ENCODE data around the gene PAX4. TPM values are rescaled to one million over a fixed set of nuclear protein-coding genes. Genes with fewer than 3 reads are reported as not detected.

Gene PAX4, protein sequence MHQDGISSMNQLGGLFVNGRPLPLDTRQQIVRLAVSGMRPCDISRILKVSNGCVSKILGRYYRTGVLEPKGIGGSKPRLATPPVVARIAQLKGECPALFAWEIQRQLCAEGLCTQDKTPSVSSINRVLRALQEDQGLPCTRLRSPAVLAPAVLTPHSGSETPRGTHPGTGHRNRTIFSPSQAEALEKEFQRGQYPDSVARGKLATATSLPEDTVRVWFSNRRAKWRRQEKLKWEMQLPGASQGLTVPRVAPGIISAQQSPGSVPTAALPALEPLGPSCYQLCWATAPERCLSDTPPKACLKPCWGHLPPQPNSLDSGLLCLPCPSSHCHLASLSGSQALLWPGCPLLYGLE
- total RNA-seq = under 1 TPM in 1 of 2 donors, not detected in 1; 0.24 TPM
- polyA plus RNA-seq (2013, experiment 1 of 2) = not detected
- 0.25 TPM for polyA plus RNA-seq (2013, experiment 2 of 2)
- long read RNA-seq, experiment 1 = 0 reads
- long read RNA-seq, experiment 2 = 0 reads
- long read RNA-seq, experiment 3 = 0 reads
- long read RNA-seq, experiment 4 = 0 reads

DNA sequence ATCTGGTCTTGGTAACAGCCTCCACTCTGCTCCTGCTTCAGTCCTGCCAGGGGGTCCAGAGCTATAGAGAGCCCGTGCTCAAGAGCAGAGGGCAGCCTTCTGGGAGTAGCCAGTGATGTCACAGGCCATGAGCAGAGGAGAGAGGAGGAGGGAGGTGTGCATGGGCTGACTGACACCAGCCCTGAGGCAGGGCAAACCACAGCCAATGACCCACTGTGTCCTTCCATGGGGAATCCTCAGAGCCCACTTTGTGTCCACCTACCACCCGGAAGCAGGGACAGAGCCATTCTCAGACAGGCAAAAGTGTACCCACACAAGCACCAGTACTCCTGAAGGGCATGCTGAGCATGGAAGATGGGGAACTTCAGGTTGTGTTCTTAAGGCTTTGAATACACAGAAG is at the start of gene PAX4:
Gene PAX4 (minus strand): TSS at position 101 of the 400 bp plus-strand sequence. CDS start 2,214 bp downstream, outside the sequence.
- no peaks in the 10 kb centered on the region for H3K36me3 ChIP-seq (ENCODE audit: control insufficient read depth, insufficient read depth, low read length)
- peaks cover 36% of the 10 kb centered on the region for H3K4me1 Mint-ChIP-seq
- TF ChIP-seq, protein P1, sequence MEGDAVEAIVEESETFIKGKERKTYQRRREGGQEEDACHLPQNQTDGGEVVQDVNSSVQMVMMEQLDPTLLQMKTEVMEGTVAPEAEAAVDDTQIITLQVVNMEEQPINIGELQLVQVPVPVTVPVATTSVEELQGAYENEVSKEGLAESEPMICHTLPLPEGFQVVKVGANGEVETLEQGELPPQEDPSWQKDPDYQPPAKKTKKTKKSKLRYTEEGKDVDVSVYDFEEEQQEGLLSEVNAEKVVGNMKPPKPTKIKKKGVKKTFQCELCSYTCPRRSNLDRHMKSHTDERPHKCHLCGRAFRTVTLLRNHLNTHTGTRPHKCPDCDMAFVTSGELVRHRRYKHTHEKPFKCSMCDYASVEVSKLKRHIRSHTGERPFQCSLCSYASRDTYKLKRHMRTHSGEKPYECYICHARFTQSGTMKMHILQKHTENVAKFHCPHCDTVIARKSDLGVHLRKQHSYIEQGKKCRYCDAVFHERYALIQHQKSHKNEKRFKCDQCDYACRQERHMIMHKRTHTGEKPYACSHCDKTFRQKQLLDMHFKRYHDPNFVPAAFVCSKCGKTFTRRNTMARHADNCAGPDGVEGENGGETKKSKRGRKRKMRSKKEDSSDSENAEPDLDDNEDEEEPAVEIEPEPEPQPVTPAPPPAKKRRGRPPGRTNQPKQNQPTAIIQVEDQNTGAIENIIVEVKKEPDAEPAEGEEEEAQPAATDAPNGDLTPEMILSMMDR (conservative IDR thresholded peaks at IDR 0.05) = no peak

GRCh38 chr7:127667017-127667670 is 49.2 kb upstream of the PAX4 start:
- H3K4me1 ChIP-seq (ENCODE audit: control insufficient read depth, insufficient read depth, low read length) = peaks cover 4% of the 10 kb centered on the region
- TF ChIP-seq, protein P1 (conservative IDR thresholded peaks at IDR 0.05) = no peak
- H3K4me3 Mint-ChIP-seq = no peak overlapping the region
- H3K9me3 ChIP-seq (ENCODE audit: control insufficient read depth, low read length) = no peaks in the 10 kb centered on the region
- H3K9ac ChIP-seq (ENCODE audit: extremely low read depth, low read length, poor library complexity, severe bottlenecking) = no peak overlapping the region
- H3K27me3 ChIP-seq (ENCODE audit: control insufficient read depth, insufficient read depth, low read length, poor library complexity, severe bottlenecking) = no peaks in the 10 kb centered on the region
- 80 to 87% methylated on average over 2 to 3 of the region's 3 CpGs for WGBS, 2 experiments (ENCODE audit: insufficient coverage in 1 of 2, insufficient read length in 1 of 2)
- H3K27me3 Mint-ChIP-seq (ENCODE audit: insufficient read depth) = no peaks in the 10 kb centered on the region
- H3K4me3 ChIP-seq (ENCODE audit: low read length) = peak overlapping the region; percentile 59
- H3K4me1 Mint-ChIP-seq = peaks cover 36% of the 10 kb centered on the region
- H3K27ac Mint-ChIP-seq = no peak overlapping the region
- peaks cover 52% of the 10 kb centered on the region for H3K36me3 ChIP-seq (ENCODE audit: control insufficient read depth, insufficient read depth, low read length)
- no peak overlapping the region for H3K27ac ChIP-seq (ENCODE audit: low read depth, low read length)
- DNase-seq = no peak
- peaks cover 34% of the 10 kb centered on the region for H3K36me3 Mint-ChIP-seq (ENCODE audit: low read depth)
- H3K9me3 Mint-ChIP-seq = no peaks in the 10 kb centered on the region

More for the DNA sequence above, at the start of gene PAX4:
- Mint-ChIP-seq H3K36me3 (ENCODE audit: low read depth) (no peaks in the 10 kb centered on the region), H3K9me3 (no peaks in the 10 kb centered on the region), H3K27me3 (ENCODE audit: insufficient read depth) (peaks cover 62% of the 10 kb centered on the region), H3K27ac (no peak within 1 kb of the TSS), H3K4me3 (no peak within 1 kb of the TSS)
- Histone ChIP-seq H3K4me1 (ENCODE audit: control insufficient read depth, insufficient read depth, low read length) (peaks cover 10% of the 10 kb centered on the region), H3K4me3 (ENCODE audit: low read length) (no peak within 1 kb of the TSS), H3K9me3 (ENCODE audit: control insufficient read depth, low read length) (no peaks in the 10 kb centered on the region), H3K27me3 (ENCODE audit: control insufficient read depth, insufficient read depth, low read length, poor library complexity, severe bottlenecking) (peaks cover 22% of the 10 kb centered on the region), H3K9ac (ENCODE audit: extremely low read depth, low read length, poor library complexity, severe bottlenecking) (no peak within 1 kb of the TSS), H3K27ac (ENCODE audit: low read depth, low read length) (no peak within 1 kb of the TSS)
- 14 to 74% methylated on average over 1 to 2 of the region's 2 CpGs for WGBS, 2 experiments (ENCODE audit: insufficient coverage in 1 of 2, insufficient read length in 1 of 2)
- no peak for DNase-seq

DNA sequence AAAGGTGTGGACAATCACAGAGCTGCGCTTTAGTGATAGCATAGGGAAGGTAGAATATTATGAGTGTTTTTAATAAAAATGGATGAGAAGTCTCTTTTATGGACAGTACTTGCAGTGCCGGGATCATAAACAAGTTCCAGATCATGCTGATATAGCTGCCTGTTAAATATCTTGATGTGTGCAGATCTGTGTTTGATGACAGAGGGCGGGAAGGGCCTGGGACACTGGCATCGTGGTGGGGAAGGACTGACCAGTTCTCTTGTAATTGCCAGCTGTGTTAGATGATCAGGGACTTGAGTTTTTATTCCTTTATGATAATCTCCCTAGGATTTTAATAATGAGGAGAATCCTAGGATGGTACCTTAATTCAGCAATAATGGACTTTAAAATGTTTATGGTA is 48.7 kb upstream of the PAX4 start:
- Mint-ChIP-seq H3K27ac (no peak overlapping the region), H3K4me3 (no peak overlapping the region), H3K4me1 (peaks cover 36% of the 10 kb centered on the region), H3K36me3 (ENCODE audit: low read depth) (peaks cover 31% of the 10 kb centered on the region), H3K9me3 (no peaks in the 10 kb centered on the region), H3K27me3 (ENCODE audit: insufficient read depth) (no peaks in the 10 kb centered on the region)
- H3K27me3 ChIP-seq (ENCODE audit: control insufficient read depth, insufficient read depth, low read length, poor library complexity, severe bottlenecking) = no peaks in the 10 kb centered on the region
- peak overlapping the region; percentile 59 for H3K4me3 ChIP-seq (ENCODE audit: low read length)
- H3K4me1 ChIP-seq (ENCODE audit: control insufficient read depth, insufficient read depth, low read length) = peaks cover 4% of the 10 kb centered on the region
- peaks cover 51% of the 10 kb centered on the region for H3K36me3 ChIP-seq (ENCODE audit: control insufficient read depth, insufficient read depth, low read length)
- no peaks in the 10 kb centered on the region for H3K9me3 ChIP-seq (ENCODE audit: control insufficient read depth, low read length)
- 90 to 93% methylated on average over 3 to 4 of the region's 4 CpGs for WGBS, 2 experiments (ENCODE audit: insufficient coverage in 1 of 2, insufficient read length in 1 of 2)
- no peak overlapping the region for H3K9ac ChIP-seq (ENCODE audit: extremely low read depth, low read length, poor library complexity, severe bottlenecking)
- H3K27ac ChIP-seq (ENCODE audit: low read depth, low read length) = no peak overlapping the region
- no peak for DNase-seq
- TF ChIP-seq, protein P1 (conservative IDR thresholded peaks at IDR 0.05) = no peak
